Keratinocyte (primary cell): ENCODE results near the gene VSIG4. TPM values are rescaled to one million over a fixed set of nuclear protein-coding genes. Genes with fewer than 3 reads are reported as not detected.
"Not testable (repeated sequence)": the region's sequence is repeated elsewhere in the genome, so short reads cannot be mapped to it uniquely, and the experiment has no call there.

Experiments
- DNase-seq: peaks from one replicate; pipeline ENCODE4 v3.0.0-alpha.2; 2011; ENCODE audit warnings: low read depth, missing footprints, low spot score
- FAIRE-seq: peaks from 2 replicates; lab custom pipeline; 2011; peaks lifted over from hg19 to GRCh38; lab: Jason Lieb, UNC
- H2AFZ ChIP-seq: 2 replicates; pipeline ENCODE4 v1.6.0; 2012; ENCODE audit warnings: low read length, control low read depth, inconsistent platforms; ENCODE audit not compliant: control insufficient read depth
- H3K27ac ChIP-seq: 2 replicates; pipeline ENCODE4 v1.5.1; 2011; ENCODE audit warnings: low read length; ENCODE audit not compliant: control insufficient read depth, insufficient read depth
- H3K27me3 ChIP-seq: 3 replicates; pipeline ENCODE4 v1.6.0; 2011; ENCODE audit warnings: low read length; ENCODE audit not compliant: control insufficient read depth, insufficient read depth; ENCODE audit errors: extremely low read depth
- H3K36me3 ChIP-seq, 2 experiments: 2 replicates in 1 of 2; 3 replicates in 1 of 2; pipeline ENCODE4 v1.5.1; 2011; ENCODE audit warnings: low read length in 2 of 2, mild to moderate bottlenecking in 1 of 2; ENCODE audit not compliant: control insufficient read depth in 2 of 2, insufficient read depth in 2 of 2; ENCODE audit errors: extremely low read depth in 1 of 2
- H3K4me1 ChIP-seq: 3 replicates; pipeline ENCODE4 v1.5.1; 2011; ENCODE audit warnings: low read length; ENCODE audit not compliant: control insufficient read depth, insufficient read depth; ENCODE audit errors: extremely low read depth
- H3K4me2 ChIP-seq: 3 replicates; pipeline ENCODE4 v1.6.0; 2011; ENCODE audit warnings: low read depth, low read length; ENCODE audit not compliant: control insufficient read depth, insufficient read depth; ENCODE audit errors: extremely low read depth
- H3K4me3 ChIP-seq, 3 experiments: fragments of 200-600 bp in 1 of 3; sonication (generic) in 1 of 3; 2 replicates in 2 of 3; 3 replicates in 1 of 3; pipeline ENCODE4 v1.5.1; 2011 to 2016; ENCODE audit warnings: low read length in 3 of 3, mild to moderate bottlenecking in 3 of 3, control low read depth in 2 of 3, inconsistent platforms in 1 of 3, low read depth in 1 of 3, mixed read lengths in 1 of 3, mixed run types in 1 of 3, moderate library complexity in 1 of 3; ENCODE audit not compliant: control insufficient read depth in 2 of 3, insufficient read depth in 2 of 3; ENCODE audit errors: extremely low read depth in 1 of 3
- H3K79me2 ChIP-seq: 2 replicates; pipeline ENCODE4 v1.6.0; 2012; ENCODE audit warnings: low read length; ENCODE audit not compliant: control insufficient read depth, insufficient read depth
- H3K9ac ChIP-seq: 3 replicates; pipeline ENCODE4 v1.6.0; 2011; ENCODE audit warnings: low read length; ENCODE audit not compliant: control insufficient read depth, insufficient read depth; ENCODE audit errors: extremely low read depth
- H3K9me1 ChIP-seq: 3 replicates; pipeline ENCODE4 v1.6.0; 2011; ENCODE audit warnings: low read length; ENCODE audit not compliant: control insufficient read depth, insufficient read depth; ENCODE audit errors: extremely low read depth
- H3K9me3 ChIP-seq: 2 replicates; pipeline ENCODE4 v1.5.1; 2012; ENCODE audit warnings: low read depth, low read length; ENCODE audit not compliant: control insufficient read depth
- H4K20me1 ChIP-seq: 3 replicates; pipeline ENCODE4 v1.6.0; 2011; ENCODE audit warnings: low read length; ENCODE audit not compliant: control insufficient read depth, insufficient read depth; ENCODE audit errors: extremely low read depth
- CTCF ChIP-seq, 3 experiments: IDR thresholded peaks in 1 of 3; conservative IDR thresholded peaks in 1 of 3; optimal IDR thresholded peaks in 1 of 3; 2 replicates in 2 of 3; 3 replicates in 1 of 3; pipeline versions ENCODE3 to v1.5.1; 2011; ENCODE audit warnings: low read length in 3 of 3, mild to moderate bottlenecking in 3 of 3, moderate library complexity in 2 of 3, control low read depth in 1 of 3, inconsistent platforms in 1 of 3; ENCODE audit not compliant: insufficient read depth in 2 of 3; ENCODE audit errors: extremely low read depth in 1 of 3
- EZH2 ChIP-seq: IDR thresholded peaks from one replicate; pipeline ENCODE4 v1.6.1; 2012; ENCODE audit warnings: inconsistent platforms, mild to moderate bottlenecking, low read length, moderate library complexity
- dilution Hi-C: fragments of 300-500 bp; cut with MboI; formaldehyde crosslinking; loops from one replicate; pipeline ENCODE4 v1.7.0; 2020; ENCODE audit warnings: low sequenced_read_pairs; ENCODE audit not compliant: extremely low pct_ligation_motif_present
- polyA plus RNA-seq, 5 experiments: library from polyadenylated mRNA; depleted of rRNA in 3 of 5; stranded (reverse) in 3 of 5; stranded (forward) in 1 of 5; unstranded in 1 of 5; fragments of >200 nt; gene quantifications; 1 replicate in 1 of 5; 2 replicates in 3 of 5; 3 replicates in 1 of 5; pipeline versions ENCODE4 v1.2.1 to v1.2.3, GENCODE V29; 2011 to 2012; ENCODE audit warnings: missing spikeins in 2 of 5, low read depth in 1 of 5, low replicate concordance in 1 of 5

The VSIG4 gene
- polyA plus RNA-seq, 1 donor (not counting 4 experiments of a cell fraction or from before 2014, with no cell fraction given) = not detected

DNA sequence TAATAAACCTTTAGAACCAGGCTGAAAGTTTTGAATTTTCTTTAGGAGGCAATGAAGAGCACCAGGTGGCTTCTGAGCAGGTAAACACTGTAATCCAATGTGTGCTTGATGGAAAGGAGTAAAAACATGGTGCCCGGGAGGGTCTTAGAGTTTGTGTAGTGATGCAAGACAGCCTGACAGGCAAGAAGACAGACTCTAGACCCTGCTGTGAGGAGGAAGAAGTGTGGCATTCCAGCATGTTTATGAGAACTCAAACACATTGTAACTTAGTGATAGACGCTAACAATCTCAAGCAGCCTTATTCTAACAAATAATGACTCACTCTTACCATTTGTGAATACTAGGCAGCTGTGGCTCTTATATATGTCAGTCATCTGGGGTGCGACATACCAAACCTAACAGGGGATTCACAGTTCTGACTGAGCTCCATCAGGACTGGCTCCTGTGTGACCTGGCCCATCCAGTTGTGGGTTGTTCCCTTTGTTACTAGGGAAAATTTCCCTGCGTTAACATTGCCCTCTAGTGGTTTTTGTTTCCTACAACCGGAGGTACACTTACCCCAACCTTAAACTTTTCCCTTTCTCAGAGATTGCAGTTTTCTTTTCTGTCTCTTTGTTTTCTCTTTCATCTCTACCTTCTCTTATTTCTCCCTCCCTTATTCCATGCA lies 53.8 kb downstream of the VSIG4 start:
- Histone ChIP-seq H3K4me2 (no peak overlapping the region), H3K36me3 (no peaks in the 10 kb centered on the region), H3K79me2 (no peaks in the 10 kb centered on the region), H3K9ac (no peak overlapping the region), H4K20me1 (no peaks in the 10 kb centered on the region), H3K27me3 (no peaks in the 10 kb centered on the region), H3K4me3 (no peak overlapping the region), H3K9me1 (no peaks in the 10 kb centered on the region), H2AFZ (no peak overlapping the region), H3K4me1 (no peaks in the 10 kb centered on the region), H3K27ac (no peak overlapping the region), H3K9me3 (no peaks in the 10 kb centered on the region)
- peak; percentile 4 for DNase-seq
- dilution Hi-C loops = no loop called here
- FAIRE-seq = peak; percentile 55
- no peak for TF ChIP-seq EZH2
- peak; percentile 51 to 63 (median 54) for TF ChIP-seq CTCF (optimal IDR thresholded peaks at IDR 0.05 in 1 of 3, IDR thresholded peaks at IDR 0.05 in 1 of 3, conservative IDR thresholded peaks at IDR 0.05 in 1 of 3; ENCODE audit: extremely low read depth in 1 of 3, insufficient read depth in 2 of 3, low read length in 3 of 3)

DNA sequence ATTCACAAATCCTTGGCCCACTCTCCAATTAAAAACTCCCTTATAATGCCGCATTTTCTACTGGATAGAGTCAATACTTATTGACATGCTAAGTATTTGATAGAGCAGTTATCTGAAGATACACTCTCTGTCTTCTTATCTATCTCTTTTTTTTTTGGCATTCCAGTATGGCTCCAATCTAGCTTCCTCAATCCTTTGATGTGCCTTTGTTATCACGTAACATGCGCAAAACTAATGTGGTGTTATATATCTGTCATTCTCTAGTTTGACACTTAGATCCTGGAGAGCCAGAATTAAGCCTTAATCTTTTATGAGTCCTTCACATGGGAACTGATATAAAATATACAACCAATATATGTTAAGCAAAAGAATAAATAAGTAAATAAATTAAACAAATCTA lies 54.7 kb downstream of the VSIG4 start:
- Histone ChIP-seq H3K36me3 (no peaks in the 10 kb centered on the region), H3K27me3 (no peaks in the 10 kb centered on the region), H3K79me2 (no peaks in the 10 kb centered on the region), H3K9me1 (no peaks in the 10 kb centered on the region), H4K20me1 (no peaks in the 10 kb centered on the region), H3K27ac (no peak overlapping the region), H2AFZ (no peak overlapping the region), H3K4me3 (no peak overlapping the region), H3K9me3 (no peaks in the 10 kb centered on the region), H3K4me1 (no peaks in the 10 kb centered on the region), H3K9ac (no peak overlapping the region), H3K4me2 (no peak overlapping the region)
- dilution Hi-C loops = no loop called here
- no peak for DNase-seq
- no peak for FAIRE-seq
- TF ChIP-seq EZH2 (no peak), CTCF (optimal IDR thresholded peaks at IDR 0.05 in 1 of 3, IDR thresholded peaks at IDR 0.05 in 1 of 3, conservative IDR thresholded peaks at IDR 0.05 in 1 of 3; ENCODE audit: extremely low read depth in 1 of 3, insufficient read depth in 2 of 3, low read length in 3 of 3) (no peak)

GRCh38 chrX:65977161-65977560 lies 62.7 kb downstream of the VSIG4 start:
- H3K27me3 ChIP-seq, FAIRE-seq, H3K36me3 ChIP-seq, H3K27ac ChIP-seq, H2AFZ ChIP-seq, H4K20me1 ChIP-seq, H3K79me2 ChIP-seq, H3K4me1 ChIP-seq, H3K4me2 ChIP-seq, H3K4me3 ChIP-seq, H3K9me3 ChIP-seq, dilution Hi-C loops, DNase-seq, H3K9me1 ChIP-seq, H3K9ac ChIP-seq: not testable (repeated sequence)
